Lower lobe of right lung (tissue), 2 donors: ENCODE results near the gene PTGER1. TPM values are rescaled to one million over a fixed set of nuclear protein-coding genes. Genes with fewer than 3 reads are reported as not detected.
A peak's percentile ranks its signal among the peaks of the same experiment; 100 is the strongest.
"Not testable (repeated sequence)": the region's sequence is repeated elsewhere in the genome, so short reads cannot be mapped to it uniquely, and the experiment has no call there.

ENCODE experiments used
- ATAC-seq, 2 donors: fragments of 200-7000 bp; cut with Tn5 transposase; one replicate each; pipeline ENCODE4 v1.9.1; 2020 to 2022; ENCODE audit warnings: mild to moderate bottlenecking in 2 of 2, moderate library complexity in 2 of 2
- DNase-seq: peaks from one replicate; pipeline ENCODE4 v3.0.0-alpha.2; 2020
- H3K27ac ChIP-seq: fragments of 200-600 bp; one replicate; pipeline ENCODE4 v1.8.0; 2022
- H3K27me3 ChIP-seq: fragments of 200-600 bp; one replicate; pipeline ENCODE4 v1.8.0; 2022; ENCODE audit warnings: low read depth
- H3K36me3 ChIP-seq: fragments of 200-600 bp; one replicate; pipeline ENCODE4 v1.8.0; 2022; ENCODE audit warnings: mild to moderate bottlenecking
- H3K4me1 ChIP-seq: fragments of 200-600 bp; one replicate; pipeline ENCODE4 v1.8.0; 2022
- H3K4me3 ChIP-seq: fragments of 200-600 bp; one replicate; pipeline ENCODE4 v1.8.0; 2022; ENCODE audit warnings: mild to moderate bottlenecking
- H3K9me3 ChIP-seq: fragments of 200-600 bp; one replicate; pipeline ENCODE4 v1.8.0; 2022
- intact Hi-C: fragments of 100-400 bp; cut with DNase I; formaldehyde crosslinking; loops from one replicate; pipeline ENCODE4 v1.11.0; 2022
- total RNA-seq: library from RNA; stranded (reverse); fragmentation: NEBNext Ultra II Directional; extraction: Animal tissue kit (Norgen Biotek cat#: 25700); gene quantifications from one replicate; pipeline ENCODE4 v1.2.1, GENCODE V29; 2021
- TF ChIP-seq, protein P1 (sequence below): fragments of 200-600 bp; IDR thresholded peaks from one replicate; pipeline ENCODE4 v1.8.0; 2022; ENCODE audit warnings: antibody characterized with exemption, mild to moderate bottlenecking
- donor health status: DM: no; HTN: yes; CAD: no; lungs with severe emphysema.

PTGER1 gene
- total RNA-seq, 1 donor from 2014 or later, result 0.62 TPM

- DNase-seq, result no peak
- H3K36me3 ChIP-seq, result peaks cover 92% of the 10 kb centered on the region
- TF ChIP-seq, protein P1, sequence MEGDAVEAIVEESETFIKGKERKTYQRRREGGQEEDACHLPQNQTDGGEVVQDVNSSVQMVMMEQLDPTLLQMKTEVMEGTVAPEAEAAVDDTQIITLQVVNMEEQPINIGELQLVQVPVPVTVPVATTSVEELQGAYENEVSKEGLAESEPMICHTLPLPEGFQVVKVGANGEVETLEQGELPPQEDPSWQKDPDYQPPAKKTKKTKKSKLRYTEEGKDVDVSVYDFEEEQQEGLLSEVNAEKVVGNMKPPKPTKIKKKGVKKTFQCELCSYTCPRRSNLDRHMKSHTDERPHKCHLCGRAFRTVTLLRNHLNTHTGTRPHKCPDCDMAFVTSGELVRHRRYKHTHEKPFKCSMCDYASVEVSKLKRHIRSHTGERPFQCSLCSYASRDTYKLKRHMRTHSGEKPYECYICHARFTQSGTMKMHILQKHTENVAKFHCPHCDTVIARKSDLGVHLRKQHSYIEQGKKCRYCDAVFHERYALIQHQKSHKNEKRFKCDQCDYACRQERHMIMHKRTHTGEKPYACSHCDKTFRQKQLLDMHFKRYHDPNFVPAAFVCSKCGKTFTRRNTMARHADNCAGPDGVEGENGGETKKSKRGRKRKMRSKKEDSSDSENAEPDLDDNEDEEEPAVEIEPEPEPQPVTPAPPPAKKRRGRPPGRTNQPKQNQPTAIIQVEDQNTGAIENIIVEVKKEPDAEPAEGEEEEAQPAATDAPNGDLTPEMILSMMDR, result no peak
Measured at GRCh38 chr19:14459703-14460102, 15.5 kb downstream of the PTGER1 start.

DNA sequence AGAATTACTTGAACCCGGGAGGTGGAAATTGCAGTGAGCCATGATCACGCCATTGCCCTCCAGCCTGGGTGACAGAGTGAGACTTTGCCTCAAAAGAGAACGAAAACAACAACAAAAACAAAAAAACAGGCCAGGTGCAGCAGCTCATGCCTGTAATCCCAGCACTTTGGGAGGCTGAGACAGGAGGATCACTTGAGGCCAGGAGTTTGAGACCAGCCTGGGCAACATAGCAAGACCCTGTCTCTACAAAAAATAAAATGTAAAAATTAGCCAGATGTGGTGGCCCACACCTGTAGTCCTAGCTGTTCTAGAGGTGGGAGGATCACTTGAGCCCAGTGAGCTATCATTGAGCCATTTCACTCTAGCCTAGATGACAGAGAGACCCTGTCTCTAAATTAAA lies 22.9 kb downstream of the PTGER1 start:
- intact Hi-C loops, H3K9me3 ChIP-seq, ATAC-seq, H3K4me1 ChIP-seq, DNase-seq, H3K4me3 ChIP-seq, H3K27me3 ChIP-seq, H3K27ac ChIP-seq: not testable (repeated sequence)
- H3K36me3 ChIP-seq, result peaks cover 94% of the 10 kb centered on the region

More at GRCh38 chr19:14459703-14460102, 15.5 kb downstream of the PTGER1 start:
- H3K27ac ChIP-seq, result no peak overlapping the region
- no peaks in the 10 kb centered on the region for H3K4me1 ChIP-seq
- ATAC-seq, result peak; percentile 67 to 73
- H3K4me3 ChIP-seq, result no peak overlapping the region
- H3K27me3 ChIP-seq, result no peaks in the 10 kb centered on the region
- no peaks in the 10 kb centered on the region for H3K9me3 ChIP-seq
- intact Hi-C loops, result no loop called here

DNA sequence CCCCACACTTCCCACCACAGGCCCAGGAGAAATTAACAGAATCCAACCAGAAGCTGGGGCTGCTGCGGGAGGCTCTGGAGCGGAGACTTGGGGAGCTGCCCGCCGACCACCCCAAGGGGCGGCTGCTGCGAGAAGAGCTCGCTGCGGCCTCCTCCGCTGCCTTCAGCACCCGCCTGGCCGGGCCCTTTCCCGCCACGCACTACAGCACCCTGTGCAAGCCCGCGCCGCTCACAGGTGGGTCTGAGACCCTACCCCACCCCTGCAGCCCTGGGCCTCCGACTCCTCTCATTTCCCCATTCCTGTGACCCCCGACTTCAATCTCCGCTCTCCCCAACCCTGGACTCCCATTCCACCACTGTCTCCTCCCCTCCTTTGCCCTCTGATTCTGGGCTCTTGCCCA lies 24.3 kb downstream of the PTGER1 start:
- intact Hi-C loops, result no loop called here

GRCh38 chr19:14450168-14450874 lies 24.8 kb downstream of the PTGER1 start:
- Histone ChIP-seq H3K9me3 (no peaks in the 10 kb centered on the region), H3K4me3 (no peak overlapping the region), H3K27ac (no peak overlapping the region), H3K27me3 (no peaks in the 10 kb centered on the region), H3K4me1 (no peaks in the 10 kb centered on the region), H3K36me3 (peaks cover 100% of the 10 kb centered on the region)
- intact Hi-C loops, result no loop called here
- TF ChIP-seq, protein P1, result no peak
- ATAC-seq (peak; percentile 55 to 66), DNase-seq (no peak)

More for the DNA sequence above, 24.3 kb downstream of the PTGER1 start:
- Histone ChIP-seq H3K36me3 (peaks cover 100% of the 10 kb centered on the region), H3K4me3 (no peak overlapping the region), H3K27me3 (no peaks in the 10 kb centered on the region), H3K27ac (no peak overlapping the region), H3K4me1 (no peaks in the 10 kb centered on the region), H3K9me3 (no peaks in the 10 kb centered on the region)
- DNase-seq (no peak), ATAC-seq (peak in 1 of 2 donors; percentile 18)
- TF ChIP-seq, protein P1, result no peak

GRCh38 chr19:14449321-14449720 lies 25.8 kb downstream of the PTGER1 start:
- Histone ChIP-seq H3K4me1 (no peaks in the 10 kb centered on the region), H3K27me3 (no peaks in the 10 kb centered on the region), H3K4me3 (no peak overlapping the region), H3K27ac (no peak overlapping the region), H3K9me3 (no peaks in the 10 kb centered on the region), H3K36me3 (peaks cover 100% of the 10 kb centered on the region)
- DNase-seq (no peak), ATAC-seq (no peak)
- intact Hi-C loops, result no loop called here
- TF ChIP-seq, protein P1, result no peak

DNA sequence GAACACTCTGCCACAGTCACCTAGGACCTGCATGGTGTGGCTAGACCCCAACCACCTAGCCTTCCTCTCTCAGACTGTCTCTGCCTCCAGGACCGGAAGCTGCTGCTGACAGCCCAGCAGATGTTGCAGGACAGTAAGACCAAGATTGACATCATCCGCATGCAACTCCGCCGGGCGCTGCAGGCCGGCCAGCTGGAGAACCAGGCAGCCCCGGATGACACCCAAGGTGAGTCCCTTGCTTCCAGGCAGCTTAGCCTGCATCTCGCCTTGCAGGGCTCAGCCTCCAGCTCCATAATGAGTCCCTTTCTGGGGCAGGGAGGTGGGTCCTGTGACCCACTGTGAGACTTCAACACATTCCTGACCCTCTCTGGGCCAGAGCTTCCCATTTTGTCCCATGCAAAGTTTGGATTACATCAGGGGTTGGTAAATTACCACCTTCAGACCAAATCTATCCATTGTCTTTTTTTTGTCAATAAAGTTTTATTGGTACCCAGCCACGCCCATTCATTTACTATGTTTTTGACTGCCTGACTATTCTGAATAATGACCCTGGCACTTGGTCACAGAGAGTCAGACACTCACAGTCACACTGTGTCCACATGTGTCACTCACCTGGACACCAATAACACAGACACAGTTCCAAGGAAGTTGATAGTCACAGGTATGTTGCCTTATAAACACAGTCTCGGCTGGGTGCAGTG lies 28.7 kb downstream of the PTGER1 start:
- H3K27me3 ChIP-seq, result no peaks in the 10 kb centered on the region
- TF ChIP-seq, protein P1, result no peak
- H3K27ac ChIP-seq, result no peak overlapping the region
- ATAC-seq, result no peak
- no peak for DNase-seq
- H3K4me1 ChIP-seq, result no peaks in the 10 kb centered on the region
- no peaks in the 10 kb centered on the region for H3K9me3 ChIP-seq
- no peak overlapping the region for H3K4me3 ChIP-seq
- intact Hi-C loops, result no loop called here
- H3K36me3 ChIP-seq, result peaks cover 100% of the 10 kb centered on the region
